H7 (cell line): ENCODE results near the gene SEC61B. TPM values are rescaled to one million over a fixed set of nuclear protein-coding genes. Genes with fewer than 3 reads are reported as not detected.

Experiments used
- DNase-seq: peaks from one replicate; pipeline ENCODE4 v3.0.0; 2012
- H3K27me3 ChIP-seq: 2 replicates; pipeline ENCODE4 v1.6.0; 2011; ENCODE audit warnings: mild to moderate bottlenecking, low read length; ENCODE audit not compliant: control insufficient read depth, insufficient read depth
- H3K36me3 ChIP-seq: replicated peaks from 2 replicates; pipeline ENCODE4 v1.5.1; 2011; ENCODE audit warnings: low read length; ENCODE audit not compliant: control insufficient read depth, insufficient read depth
- H3K4me3 ChIP-seq: 2 replicates; pipeline ENCODE4 v1.5.1; 2011; ENCODE audit warnings: low read depth, mild to moderate bottlenecking, control low read depth, low read length, moderate library complexity; ENCODE audit not compliant: insufficient read depth
- total RNA-seq: library from RNA; depleted of rRNA; stranded (reverse); fragments of >200 nt; shearing (Covaris generic); gene quantifications from 2 replicates; pipeline ENCODE4 v1.2.3, GENCODE V29; 2014; rRNA removed

The SEC61B gene
- 115 and 150 TPM in 2 replicates for total RNA-seq

GRCh38 chr9:99221621-99222415 is at the start of gene SEC61B, which contains the start of gene ALG2:
Gene SEC61B, plus strand, starts transcription at chr9:99222282. Its CDS starts 82 bp downstream, at chr9:99222364.
Gene ALG2, minus strand, starts transcription at chr9:99221942. Its CDS starts 48 bp downstream, at chr9:99221894.
- Histone ChIP-seq H3K36me3 (peaks cover 10% of the 10 kb centered on the region), H3K27me3 (no peaks in the 10 kb centered on the region), H3K4me3 (peak within 1 kb of the TSS; percentile 98)
- peak; percentile 96 for DNase-seq

GRCh38 chr9:99173570-99174504 is 48.2 kb upstream of the SEC61B start:
- Histone ChIP-seq H3K36me3 (no peaks in the 10 kb centered on the region), H3K4me3 (no peak overlapping the region), H3K27me3 (peaks cover 3% of the 10 kb centered on the region; the same call in 1 of the 2 replicates)
- DNase-seq, result no peak

GRCh38 chr9:99176527-99177013 is 45.5 kb upstream of the SEC61B start:
- Histone ChIP-seq H3K36me3 (no peaks in the 10 kb centered on the region), H3K4me3 (no peak overlapping the region), H3K27me3 (no peaks in the 10 kb centered on the region; the same call in 1 of the 2 replicates)
- no peak for DNase-seq

- Histone ChIP-seq H3K27me3 (no peaks in the 10 kb centered on the region), H3K36me3 (no peaks in the 10 kb centered on the region)
- DNase-seq, result no peak
Observed at GRCh38 chr9:99177576-99178366, 44.3 kb upstream of the SEC61B start.

GRCh38 chr9:99178912-99179872 is 42.9 kb upstream of the SEC61B start:
- DNase-seq, result no peak
- no peaks in the 10 kb centered on the region for H3K27me3 ChIP-seq
- H3K4me3 ChIP-seq, result no peak overlapping the region
- no peaks in the 10 kb centered on the region for H3K36me3 ChIP-seq

More at GRCh38 chr9:99177576-99178366, 44.3 kb upstream of the SEC61B start:
- H3K4me3 ChIP-seq, result no peak overlapping the region

- no peak overlapping the region for H3K4me3 ChIP-seq
- no peak for DNase-seq
- H3K27me3 ChIP-seq, result no peaks in the 10 kb centered on the region
- H3K36me3 ChIP-seq, result no peaks in the 10 kb centered on the region
Observed at GRCh38 chr9:99180199-99180598, 41.9 kb upstream of the SEC61B start.

- no peaks in the 10 kb centered on the region for H3K27me3 ChIP-seq
- DNase-seq, result no peak
- no peaks in the 10 kb centered on the region for H3K36me3 ChIP-seq
- H3K4me3 ChIP-seq, result no peak overlapping the region
Observed at GRCh38 chr9:99180662-99181061, 41.4 kb upstream of the SEC61B start.

- Histone ChIP-seq H3K27me3 (no peaks in the 10 kb centered on the region), H3K36me3 (no peaks in the 10 kb centered on the region), H3K4me3 (no peak overlapping the region)
- no peak for DNase-seq
Observed at GRCh38 chr9:99181206-99181605, 40.9 kb upstream of the SEC61B start.

- Histone ChIP-seq H3K4me3 (no peak overlapping the region), H3K27me3 (no peaks in the 10 kb centered on the region), H3K36me3 (no peaks in the 10 kb centered on the region)
- DNase-seq, result no peak
Observed at GRCh38 chr9:99181621-99182020, 40.5 kb upstream of the SEC61B start.

- Histone ChIP-seq H3K36me3 (no peaks in the 10 kb centered on the region), H3K4me3 (no peak overlapping the region)
Observed at GRCh38 chr9:99182356-99182755, 39.7 kb upstream of the SEC61B start.

GRCh38 chr9:99183616-99184015 is 38.5 kb upstream of the SEC61B start:
- Histone ChIP-seq H3K36me3 (no peaks in the 10 kb centered on the region), H3K4me3 (no peak overlapping the region), H3K27me3 (no peaks in the 10 kb centered on the region)
- no peak for DNase-seq

More at GRCh38 chr9:99182356-99182755, 39.7 kb upstream of the SEC61B start:
- no peaks in the 10 kb centered on the region for H3K27me3 ChIP-seq
- DNase-seq, result no peak

GRCh38 chr9:99184110-99184474 is 38.0 kb upstream of the SEC61B start:
- no peak overlapping the region for H3K4me3 ChIP-seq
- no peaks in the 10 kb centered on the region for H3K27me3 ChIP-seq
- peak; percentile 38 for DNase-seq
- no peaks in the 10 kb centered on the region for H3K36me3 ChIP-seq
